AG04449 (cell line): ENCODE data around the gene GRN.
"Not testable (repeated sequence)": the region's sequence is repeated elsewhere in the genome, so short reads cannot be mapped to it uniquely, and the experiment has no call there.

ENCODE experiments used
- CTCF ChIA-PET: fragments of 350-600 bp; formaldehyde crosslinking; extraction: SDS; loops from one replicate; lab custom pipeline; 2021; ENCODE audit warnings: antibody characterized with exemption; lab: Yijun Ruan, JAX
- POLR2A ChIA-PET: fragments of 400-600, 350-600 bp; formaldehyde crosslinking; extraction: SDS; loops from one replicate; lab custom pipeline; 2020; ENCODE audit warnings: antibody characterized with exemption, inconsistent platforms; lab: Yijun Ruan, JAX
- DNase-seq: peaks from one replicate; pipeline ENCODE4 v3.0.0-alpha.2; 2010; ENCODE audit warnings: low read depth, low spot score
- H3K4me3 ChIP-seq: 2 replicates; pipeline ENCODE4 v1.5.1; 2011; ENCODE audit warnings: low read depth, mild to moderate bottlenecking, control low read depth, low read length
- TF ChIP-seq, protein P1 (sequence below): IDR thresholded peaks from one replicate; pipeline ENCODE4 v1.5.1; 2011; ENCODE audit warnings: mild to moderate bottlenecking, moderate library complexity, low read length, control low read depth, inconsistent platforms; ENCODE audit not compliant: insufficient read depth; ENCODE audit errors: missing control alignments

Gene GRN

DNA sequence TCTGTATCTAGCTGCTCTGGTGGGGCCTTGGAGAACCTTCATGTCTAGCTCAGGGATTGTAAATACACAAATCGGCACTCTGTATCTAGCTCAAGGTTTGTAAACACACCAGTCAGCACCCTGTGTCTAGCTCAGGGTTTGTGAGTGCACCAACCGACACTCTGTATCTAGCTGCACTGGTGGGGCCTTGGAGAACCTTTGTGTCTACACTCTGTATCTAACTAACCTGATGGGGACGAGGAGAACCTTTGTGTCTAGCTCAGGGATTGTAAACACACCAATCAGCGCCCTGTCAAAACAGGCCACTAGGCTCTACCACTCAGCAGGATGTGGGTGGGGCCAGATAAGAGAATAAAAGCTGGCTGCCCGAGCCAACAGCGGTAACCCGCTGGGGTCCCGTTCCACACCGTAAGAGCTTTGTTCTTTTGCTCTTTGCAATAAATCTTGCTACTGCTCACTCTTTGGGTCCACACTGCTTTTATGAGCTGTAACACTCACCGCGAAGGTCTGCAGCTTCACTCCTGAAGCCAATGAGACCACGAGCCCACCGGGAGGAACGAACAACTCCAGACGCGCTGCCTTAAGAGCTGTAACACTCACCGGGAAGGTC is 24.4 kb downstream of the GRN start:
- POLR2A ChIA-PET, H3K4me3 ChIP-seq, DNase-seq: not testable (repeated sequence)
- CTCF ChIA-PET: interaction anchor here (1.0 to 3.6 kb wide), 4 partner anchors 7 to 176 kb away, joined by 3 to 24 read pairs (median 5); partner anchors contain the start of gene FAM171A2

DNA sequence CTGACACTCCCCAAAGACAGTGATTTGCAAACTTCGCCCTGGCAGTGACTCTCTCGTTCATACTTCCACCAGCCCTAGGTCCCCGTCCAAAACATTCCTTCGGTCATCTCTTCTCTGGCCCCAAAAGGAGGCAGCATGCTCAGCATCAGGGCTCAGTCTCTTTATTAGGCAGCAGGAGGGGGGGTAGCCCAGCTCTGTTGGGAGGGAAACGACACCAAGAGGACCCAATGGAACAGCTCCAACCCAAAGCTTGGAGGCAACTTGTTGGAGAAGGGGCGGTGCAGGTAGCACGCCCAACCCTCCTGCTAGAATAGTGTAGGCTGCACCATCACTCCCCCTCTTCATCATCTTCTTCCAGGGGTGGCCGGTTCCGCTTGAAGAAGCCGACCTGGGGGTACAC is 26.9 kb downstream of the GRN start:
- no peak for DNase-seq
- POLR2A ChIA-PET: no interaction called here
- TF ChIP-seq, protein P1, sequence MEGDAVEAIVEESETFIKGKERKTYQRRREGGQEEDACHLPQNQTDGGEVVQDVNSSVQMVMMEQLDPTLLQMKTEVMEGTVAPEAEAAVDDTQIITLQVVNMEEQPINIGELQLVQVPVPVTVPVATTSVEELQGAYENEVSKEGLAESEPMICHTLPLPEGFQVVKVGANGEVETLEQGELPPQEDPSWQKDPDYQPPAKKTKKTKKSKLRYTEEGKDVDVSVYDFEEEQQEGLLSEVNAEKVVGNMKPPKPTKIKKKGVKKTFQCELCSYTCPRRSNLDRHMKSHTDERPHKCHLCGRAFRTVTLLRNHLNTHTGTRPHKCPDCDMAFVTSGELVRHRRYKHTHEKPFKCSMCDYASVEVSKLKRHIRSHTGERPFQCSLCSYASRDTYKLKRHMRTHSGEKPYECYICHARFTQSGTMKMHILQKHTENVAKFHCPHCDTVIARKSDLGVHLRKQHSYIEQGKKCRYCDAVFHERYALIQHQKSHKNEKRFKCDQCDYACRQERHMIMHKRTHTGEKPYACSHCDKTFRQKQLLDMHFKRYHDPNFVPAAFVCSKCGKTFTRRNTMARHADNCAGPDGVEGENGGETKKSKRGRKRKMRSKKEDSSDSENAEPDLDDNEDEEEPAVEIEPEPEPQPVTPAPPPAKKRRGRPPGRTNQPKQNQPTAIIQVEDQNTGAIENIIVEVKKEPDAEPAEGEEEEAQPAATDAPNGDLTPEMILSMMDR: no peak
- no peak overlapping the region for H3K4me3 ChIP-seq
- CTCF ChIA-PET: interaction anchor here (0.8 to 3.6 kb wide), 3 partner anchors 10 to 18 kb away, joined by 3 to 24 read pairs (median 4); partner anchors contain the start of gene FAM171A2

DNA sequence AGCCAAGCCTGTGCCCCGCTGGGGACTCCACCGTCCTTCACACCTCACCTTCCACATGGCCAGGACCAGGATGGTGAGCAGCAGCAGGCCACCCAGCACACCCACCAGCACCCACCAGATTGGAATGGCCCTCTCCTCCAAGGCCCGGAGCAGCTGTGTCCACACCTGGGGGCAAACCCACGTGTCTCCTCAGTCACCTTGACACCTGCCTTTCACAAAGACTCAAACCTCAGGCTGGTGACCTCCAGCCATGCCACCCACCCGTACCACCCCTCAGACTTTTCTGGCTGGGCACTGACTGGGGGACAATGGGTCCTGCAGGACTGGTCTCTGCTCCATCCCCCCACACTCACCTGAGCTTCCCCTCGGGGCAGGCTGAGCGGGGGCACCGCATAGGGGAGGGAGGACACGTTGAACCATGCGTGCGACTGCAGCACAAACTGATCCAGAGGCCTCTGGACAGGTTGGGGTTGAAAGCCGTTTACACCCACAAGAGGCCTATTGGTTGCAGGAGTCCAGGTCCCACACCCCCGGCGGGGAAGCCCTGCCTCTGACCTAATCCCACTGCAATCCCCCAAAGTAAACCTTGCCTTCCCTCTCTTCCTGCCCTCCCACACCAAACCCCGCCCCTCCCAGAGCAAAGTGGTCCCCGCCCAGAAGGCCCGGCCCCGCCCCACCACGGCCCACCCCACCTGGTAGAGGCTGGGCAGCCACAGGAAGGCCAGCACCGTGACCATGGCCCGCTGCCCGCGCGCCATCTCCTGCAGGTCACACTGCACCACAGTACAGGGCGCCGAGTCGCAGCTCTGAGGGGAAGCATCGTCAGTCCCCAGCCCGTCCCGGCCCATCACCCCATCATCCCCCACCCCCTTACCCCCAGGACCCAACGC is 29.4 kb downstream of the GRN start:
- POLR2A ChIA-PET: no interaction called here
- TF ChIP-seq, protein P1: no peak
- CTCF ChIA-PET: interaction anchor here (0.8 to 2.4 kb wide), 8 partner anchors 8 to 46 kb away, joined by 3 to 12 read pairs (median 6); partner anchors contain the start of genes FAM171A2 and GRN
- no peak for DNase-seq
- H3K4me3 ChIP-seq: no peak overlapping the region

DNA sequence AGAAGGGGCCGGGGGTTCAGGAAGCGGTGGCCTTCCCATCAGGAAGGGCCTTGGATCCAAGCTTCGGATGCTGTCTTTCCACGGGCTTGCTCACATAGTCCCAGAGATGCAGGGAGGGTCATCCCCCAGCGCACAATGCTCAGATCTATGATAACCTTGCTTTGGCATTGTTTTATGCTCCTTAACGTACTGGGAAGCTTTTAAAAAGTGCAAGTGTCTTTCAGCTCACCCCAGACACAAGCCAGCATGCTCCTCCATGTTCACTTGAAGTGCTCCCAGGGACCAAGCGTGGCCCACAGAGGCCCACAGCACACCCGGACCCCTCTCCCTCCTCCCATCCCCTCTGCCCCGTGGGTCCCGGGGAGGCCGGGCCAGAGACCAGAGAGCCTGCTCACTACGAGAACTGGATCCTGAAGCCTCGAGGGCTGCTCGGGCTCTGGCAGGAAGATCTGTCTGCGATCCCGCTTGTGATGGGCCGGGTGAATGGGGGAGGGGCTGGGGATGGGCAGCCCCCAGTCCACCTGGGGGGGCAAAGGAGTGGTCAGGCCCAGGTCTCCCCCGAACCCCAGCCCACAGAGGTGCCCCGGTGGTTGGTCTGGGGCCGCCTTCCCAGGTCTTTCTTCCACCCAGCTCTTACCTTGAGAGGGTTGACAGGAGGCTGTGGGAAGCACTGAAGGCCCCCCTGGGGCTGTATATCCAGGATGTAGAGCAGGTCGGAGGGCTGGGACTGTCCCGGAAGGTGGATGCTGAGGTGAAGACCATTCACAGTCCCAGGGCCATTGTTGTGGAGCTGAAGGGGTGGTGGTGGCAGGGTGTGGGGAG is 30.3 kb downstream of the GRN start:
- H3K4me3 ChIP-seq: no peak overlapping the region
- DNase-seq: no peak
- TF ChIP-seq, protein P1: no peak
- ChIA-PET POLR2A (no interaction called here), CTCF (interaction anchor here (0.8 to 2.4 kb wide), 12 partner anchors 8 to 148 kb away, joined by 3 to 12 read pairs (median 5); partner anchors contain the start of genes FAM171A2 and GRN)

DNA sequence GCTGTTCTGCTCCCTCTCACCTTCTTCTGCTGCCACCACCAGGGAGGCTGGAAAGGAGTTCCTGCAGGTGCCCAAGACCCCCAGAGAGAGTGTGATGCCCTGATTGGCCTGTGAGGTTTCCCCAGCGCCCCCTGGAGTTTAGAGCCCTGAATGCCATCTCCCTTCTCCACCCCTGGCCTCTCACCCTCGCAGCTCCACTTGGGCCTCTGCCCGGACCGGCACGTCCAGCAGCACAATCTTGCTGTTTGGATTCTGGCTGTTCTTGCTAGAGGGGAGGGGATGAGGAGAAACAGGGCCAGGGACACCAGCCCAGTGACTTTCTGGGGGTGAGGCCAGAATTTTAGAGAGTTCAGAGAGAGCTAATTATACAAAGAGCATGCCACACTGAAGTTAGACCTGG is 31.0 kb downstream of the GRN start:
- TF ChIP-seq, protein P1: peak; percentile 38
- H3K4me3 ChIP-seq: no peak overlapping the region
- no peak for DNase-seq
- POLR2A ChIA-PET: no interaction called here
- CTCF ChIA-PET: interaction anchor here (1.1 to 2.4 kb wide), 9 partner anchors 9 to 147 kb away, joined by 3 to 12 read pairs (median 5); partner anchors contain the start of genes FAM171A2 and GRN

DNA sequence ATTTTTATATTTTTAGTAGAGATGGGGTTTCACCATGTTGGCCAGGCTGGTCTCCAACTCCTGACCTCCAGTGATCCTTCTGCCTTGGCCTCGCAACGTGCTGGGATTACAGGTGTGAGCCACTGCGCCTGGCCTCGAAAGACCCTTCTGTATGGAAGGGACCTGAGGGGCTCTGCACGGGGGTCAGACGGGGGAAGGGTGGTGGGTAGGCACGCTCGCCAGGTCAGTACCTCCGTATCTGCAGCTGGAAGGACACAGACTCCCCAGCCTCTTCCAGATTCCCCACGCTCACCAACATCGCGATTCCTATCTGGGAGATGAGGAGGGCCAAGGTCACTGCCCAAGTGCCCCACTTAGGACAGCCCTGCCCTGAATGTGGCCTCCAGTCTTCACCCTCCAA is 31.7 kb downstream of the GRN start:
- ChIA-PET CTCF (interaction anchor here (1.1 to 2.4 kb wide), 5 partner anchors 9 to 147 kb away, joined by 3 to 11 read pairs (median 4); no protein-coding TSS in a partner anchor), POLR2A (no interaction called here)
- H3K4me3 ChIP-seq: no peak overlapping the region
- no peak for DNase-seq
- TF ChIP-seq, protein P1: no peak
